T-helper 1 cell treated with Interleukin-12 subunit alpha and Interleukin-12 subunit beta and Interleukin-4 antibody, amounts not matched to agents 30 μg/mL and 1 μg/mL, for 36 hours (primary cell): ENCODE results near the gene PLXNA4.

Source experiments
- H3K27ac Mint-ChIP-seq: one replicate; pipeline ENCODE4 v1.8.0; 2021; ENCODE audit warnings: mild to moderate bottlenecking, mixed read lengths
- H3K27me3 Mint-ChIP-seq: one replicate; pipeline ENCODE4 v1.8.0; 2021; ENCODE audit warnings: low read depth, mixed read lengths
- H3K36me3 Mint-ChIP-seq: one replicate; pipeline ENCODE4 v1.8.0; 2021; ENCODE audit warnings: low read depth, mixed read lengths
- H3K4me1 Mint-ChIP-seq: one replicate; pipeline ENCODE4 v1.8.0; 2021; ENCODE audit warnings: low read depth, mixed read lengths
- H3K4me3 Mint-ChIP-seq: one replicate; pipeline ENCODE4 v1.8.0; 2021; ENCODE audit warnings: mild to moderate bottlenecking, moderate library complexity, mixed read lengths
- H3K9me3 Mint-ChIP-seq: one replicate; pipeline ENCODE4 v1.8.0; 2021; ENCODE audit warnings: mixed read lengths

PLXNA4 gene

GRCh38 chr7:132080467-132080866, 495.8 kb downstream of the PLXNA4 start:
- Mint-ChIP-seq H3K4me3 (no peak overlapping the region), H3K27me3 (peaks cover 14% of the 10 kb centered on the region), H3K27ac (no peak overlapping the region), H3K9me3 (no peaks in the 10 kb centered on the region), H3K4me1 (no peaks in the 10 kb centered on the region), H3K36me3 (no peaks in the 10 kb centered on the region)

- Mint-ChIP-seq H3K4me1 (no peaks in the 10 kb centered on the region), H3K36me3 (no peaks in the 10 kb centered on the region), H3K27ac (no peak overlapping the region), H3K27me3 (peaks cover 18% of the 10 kb centered on the region), H3K4me3 (no peak overlapping the region), H3K9me3 (no peaks in the 10 kb centered on the region)
Measured at GRCh38 chr7:132078891-132079735, 497.2 kb downstream of the PLXNA4 start.

- H3K4me3 Mint-ChIP-seq = no peak overlapping the region
- H3K9me3 Mint-ChIP-seq = no peaks in the 10 kb centered on the region
- H3K27ac Mint-ChIP-seq = no peak overlapping the region
- H3K4me1 Mint-ChIP-seq = no peaks in the 10 kb centered on the region
- H3K27me3 Mint-ChIP-seq = peaks cover 11% of the 10 kb centered on the region
- no peaks in the 10 kb centered on the region for H3K36me3 Mint-ChIP-seq
Measured at GRCh38 chr7:132077971-132078685, 498.1 kb downstream of the PLXNA4 start.

GRCh38 chr7:132076301-132077035, 499.8 kb downstream of the PLXNA4 start:
- Mint-ChIP-seq H3K27me3 (peaks cover 11% of the 10 kb centered on the region), H3K36me3 (no peaks in the 10 kb centered on the region), H3K9me3 (no peaks in the 10 kb centered on the region), H3K4me1 (no peaks in the 10 kb centered on the region), H3K4me3 (no peak overlapping the region), H3K27ac (no peak overlapping the region)

- H3K27me3 Mint-ChIP-seq = peaks cover 11% of the 10 kb centered on the region
- H3K27ac Mint-ChIP-seq = no peak overlapping the region
- H3K36me3 Mint-ChIP-seq = no peaks in the 10 kb centered on the region
- H3K4me3 Mint-ChIP-seq = no peak overlapping the region
- no peaks in the 10 kb centered on the region for H3K9me3 Mint-ChIP-seq
- no peaks in the 10 kb centered on the region for H3K4me1 Mint-ChIP-seq
Measured at GRCh38 chr7:132075515-132075914, 500.8 kb downstream of the PLXNA4 start.

- no peak overlapping the region for H3K4me3 Mint-ChIP-seq
Measured at GRCh38 chr7:132073920-132074589, 502.2 kb downstream of the PLXNA4 start.

More at GRCh38 chr7:132073920-132074589, 502.2 kb downstream of the PLXNA4 start:
- no peak overlapping the region for H3K27ac Mint-ChIP-seq
- no peaks in the 10 kb centered on the region for H3K9me3 Mint-ChIP-seq
- peaks cover 11% of the 10 kb centered on the region for H3K27me3 Mint-ChIP-seq
- H3K4me1 Mint-ChIP-seq = no peaks in the 10 kb centered on the region
- no peaks in the 10 kb centered on the region for H3K36me3 Mint-ChIP-seq
